B cell (primary cell): Measurements from ENCODE around the gene AMFR.
"Not testable (repeated sequence)": the region's sequence is repeated elsewhere in the genome, so short reads cannot be mapped to it uniquely, and the experiment has no call there.

Experiments
- CTCF ChIP-seq: fragments of 200-600 bp; IDR thresholded peaks from one replicate; pipeline ENCODE4 v1.8.0; 2022; ENCODE audit warnings: antibody characterized with exemption, mild to moderate bottlenecking
- EZH2 ChIP-seq: IDR thresholded peaks from 2 replicates; pipeline ENCODE4 v1.6.1; 2012; ENCODE audit warnings: borderline replicate concordance, low read depth, mild to moderate bottlenecking, moderate library complexity, low read length; ENCODE audit not compliant: insufficient read depth, poor library complexity, severe bottlenecking

DNA sequence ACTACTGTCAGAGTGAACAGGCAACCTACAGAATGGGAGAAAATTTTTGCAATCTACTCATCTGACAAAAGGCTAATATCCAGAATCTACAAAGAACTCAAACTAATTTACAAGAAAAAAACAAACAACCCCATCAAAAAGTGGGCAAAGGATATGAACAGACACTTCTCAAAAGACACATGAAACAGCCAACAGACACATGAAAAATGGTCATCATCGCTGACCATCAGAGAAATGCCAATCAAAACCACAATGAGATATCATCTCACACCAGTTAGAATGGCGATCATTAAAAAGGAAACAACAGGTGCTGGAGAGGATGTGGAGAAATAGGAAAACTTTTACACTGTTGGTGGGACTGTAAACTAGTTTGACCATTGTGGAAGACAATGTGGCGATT is 28.6 kb downstream of the AMFR start:
- TF ChIP-seq CTCF, EZH2: not testable (repeated sequence)
